ENCODE data around the gene HCFC1R1. TPM values are rescaled to one million over a fixed set of nuclear protein-coding genes. Genes with fewer than 3 reads are reported as not detected.

HCFC1R1 gene
- polyA plus RNA-seq, 1 experiment: 51.6 TPM

DNA sequence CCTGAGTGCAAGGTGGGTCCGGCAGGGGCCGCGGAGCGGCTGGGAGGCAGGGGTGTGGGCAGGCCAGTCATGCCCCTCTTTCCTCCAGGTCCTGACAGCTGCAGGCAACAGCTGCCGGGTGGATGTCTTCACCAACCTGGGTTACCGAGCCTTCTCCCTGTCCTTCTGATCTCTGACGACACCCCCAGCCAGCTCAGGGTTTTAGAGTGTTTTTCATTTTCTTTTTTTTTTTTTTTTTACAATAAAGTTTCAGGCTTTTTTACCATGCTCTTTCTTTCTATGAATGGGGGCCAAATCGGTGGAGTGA, 3.7 kb upstream of the HCFC1R1 start:
- no peak overlapping the region for H3K4me3 ChIP-seq (ENCODE audit: low read depth, low read length)
- no peak overlapping the region for H3K27ac ChIP-seq (ENCODE audit: low read depth, low read length)
- ChIA-PET CTCF (interaction anchor here (0.6 to 2.2 kb wide), 8 partner anchors 11 to 148 kb away, joined by 3 to 12 read pairs (median 4); no protein-coding TSS in a partner anchor), POLR2A (no interaction called here)
- H3K9me3 ChIP-seq (ENCODE audit: control insufficient read depth, insufficient read depth, low read length): no peaks in the 10 kb centered on the region; the same call in 1 of the 2 replicates
- DNase-seq (ENCODE audit: low read depth, low spot score): no peak
- peaks cover 26% of the 10 kb centered on the region for H3K27me3 ChIP-seq (ENCODE audit: control insufficient read depth, insufficient read depth, low read length)
- TF ChIP-seq, protein P1, sequence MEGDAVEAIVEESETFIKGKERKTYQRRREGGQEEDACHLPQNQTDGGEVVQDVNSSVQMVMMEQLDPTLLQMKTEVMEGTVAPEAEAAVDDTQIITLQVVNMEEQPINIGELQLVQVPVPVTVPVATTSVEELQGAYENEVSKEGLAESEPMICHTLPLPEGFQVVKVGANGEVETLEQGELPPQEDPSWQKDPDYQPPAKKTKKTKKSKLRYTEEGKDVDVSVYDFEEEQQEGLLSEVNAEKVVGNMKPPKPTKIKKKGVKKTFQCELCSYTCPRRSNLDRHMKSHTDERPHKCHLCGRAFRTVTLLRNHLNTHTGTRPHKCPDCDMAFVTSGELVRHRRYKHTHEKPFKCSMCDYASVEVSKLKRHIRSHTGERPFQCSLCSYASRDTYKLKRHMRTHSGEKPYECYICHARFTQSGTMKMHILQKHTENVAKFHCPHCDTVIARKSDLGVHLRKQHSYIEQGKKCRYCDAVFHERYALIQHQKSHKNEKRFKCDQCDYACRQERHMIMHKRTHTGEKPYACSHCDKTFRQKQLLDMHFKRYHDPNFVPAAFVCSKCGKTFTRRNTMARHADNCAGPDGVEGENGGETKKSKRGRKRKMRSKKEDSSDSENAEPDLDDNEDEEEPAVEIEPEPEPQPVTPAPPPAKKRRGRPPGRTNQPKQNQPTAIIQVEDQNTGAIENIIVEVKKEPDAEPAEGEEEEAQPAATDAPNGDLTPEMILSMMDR (IDR thresholded peaks at IDR 0.05; ENCODE audit: low read depth, low read length): no peak

- CTCF ChIA-PET: interaction anchor here (0.7 to 1.6 kb wide), 4 partner anchors 8 to 147 kb away, joined by 3 to 6 read pairs (median 4); no protein-coding TSS in a partner anchor
- Histone ChIP-seq H3K27ac (ENCODE audit: low read depth, low read length) (no peak overlapping the region), H3K27me3 (ENCODE audit: control insufficient read depth, insufficient read depth, low read length) (peaks cover 22% of the 10 kb centered on the region), H3K9me3 (ENCODE audit: control insufficient read depth, insufficient read depth, low read length) (no peaks in the 10 kb centered on the region; the same call in 1 of the 2 replicates), H3K4me3 (ENCODE audit: low read depth, low read length) (no peak overlapping the region)
- POLR2A ChIA-PET: no interaction called here
- TF ChIP-seq, protein P1 (IDR thresholded peaks at IDR 0.05; ENCODE audit: low read depth, low read length): no peak
- no peak for DNase-seq (ENCODE audit: low read depth, low spot score)
Measured at GRCh38 chr16:3026609-3027488, 3.1 kb upstream of the HCFC1R1 start.

DNA sequence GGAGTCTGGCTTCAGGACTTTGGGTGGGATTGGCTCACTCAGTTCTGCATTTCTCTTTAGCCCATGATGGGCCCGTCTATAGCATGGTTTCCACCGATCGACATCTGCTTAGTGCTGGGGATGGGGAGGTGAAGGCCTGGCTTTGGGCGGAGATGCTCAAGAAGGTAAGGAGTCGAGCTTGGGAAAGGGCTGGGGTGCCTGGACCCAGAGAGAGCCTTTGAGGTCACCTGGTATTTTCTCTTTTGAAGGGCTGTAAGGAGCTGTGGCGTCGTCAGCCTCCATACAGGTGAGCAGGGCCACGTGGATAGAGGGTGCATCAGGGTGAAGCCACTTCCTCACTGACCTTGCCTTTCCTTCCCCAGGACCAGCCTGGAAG, 2.2 kb upstream of the HCFC1R1 start:
- POLR2A ChIA-PET: no interaction called here

GRCh38 chr16:3025032-3026002, 1.6 kb upstream of the HCFC1R1 start:
- Histone ChIP-seq H3K4me3 (ENCODE audit: low read depth, low read length) (no peak overlapping the region), H3K9me3 (ENCODE audit: control insufficient read depth, insufficient read depth, low read length) (no peaks in the 10 kb centered on the region; the same call in 1 of the 2 replicates), H3K27me3 (ENCODE audit: control insufficient read depth, insufficient read depth, low read length) (peaks cover 17% of the 10 kb centered on the region), H3K27ac (ENCODE audit: low read depth, low read length) (no peak overlapping the region)
- TF ChIP-seq, protein P1 (IDR thresholded peaks at IDR 0.05; ENCODE audit: low read depth, low read length): no peak
- ChIA-PET POLR2A (interaction anchor here (0.6 to 0.7 kb wide), 2 partner anchors 9 to 899 kb away, joined by 3 to 7 read pairs; no protein-coding TSS in a partner anchor), CTCF (interaction anchor here (0.6 to 1.3 kb wide), 3 partner anchors 10 to 104 kb away, joined by 4 to 8 read pairs (median 7); no protein-coding TSS in a partner anchor)
- no peak for DNase-seq (ENCODE audit: low read depth, low spot score)

More for the DNA sequence above, 2.2 kb upstream of the HCFC1R1 start:
- DNase-seq (ENCODE audit: low read depth, low spot score): no peak
- Histone ChIP-seq H3K27me3 (ENCODE audit: control insufficient read depth, insufficient read depth, low read length) (peaks cover 22% of the 10 kb centered on the region), H3K9me3 (ENCODE audit: control insufficient read depth, insufficient read depth, low read length) (no peaks in the 10 kb centered on the region; the same call in 1 of the 2 replicates), H3K27ac (ENCODE audit: low read depth, low read length) (no peak overlapping the region), H3K4me3 (ENCODE audit: low read depth, low read length) (no peak overlapping the region)
- TF ChIP-seq, protein P1 (IDR thresholded peaks at IDR 0.05; ENCODE audit: low read depth, low read length): no peak
- CTCF ChIA-PET: interaction anchor here (1.2 to 1.3 kb wide), 2 partner anchors 9 to 104 kb away, joined by 3 to 4 read pairs; no protein-coding TSS in a partner anchor
